PC-3 (cell line): ENCODE measurements around the gene HBS1L.

Experiments
- CTCF ChIP-seq: fragments of 300-600 bp; sonication (generic); conservative IDR thresholded peaks from 2 replicates; pipeline ENCODE4 v1.5.1; 2017; ENCODE audit warnings: antibody characterized with exemption, low read depth, mild to moderate bottlenecking, low read length
- EZH2 ChIP-seq: fragments of 300-600 bp; sonication (generic); IDR thresholded peaks from one replicate; pipeline ENCODE4 v1.6.1; 2017; ENCODE audit warnings: antibody characterized with exemption, mild to moderate bottlenecking, low read length; ENCODE audit not compliant: unreplicated experiment
- EZH2phosphoT487 ChIP-seq: fragments of 300-600 bp; sonication (generic); IDR thresholded peaks from 2 replicates; pipeline ENCODE4 v1.6.1; 2018; ENCODE audit warnings: mild to moderate bottlenecking, antibody characterized with exemption, low read length, borderline replicate concordance

- TF ChIP-seq CTCF (no peak), EZH2phosphoT487 (no peak), EZH2 (no peak)
Observed at GRCh38 chr6:135066397-135066796, 11.8 kb upstream of the HBS1L start.
